Tibial nerve (tissue), 4 donors: ENCODE measurements around the gene H3-3A. TPM values are rescaled to one million over a fixed set of nuclear protein-coding genes. Genes with fewer than 3 reads are reported as not detected.

ENCODE experiments used
- DNase-seq, 2 donors: peaks; one replicate each; pipeline ENCODE4 v3.0.0-alpha.2; 2019; ENCODE audit warnings: low spot score in 2 of 2
- H3K27ac ChIP-seq, 4 donors: fragments of 200-600 bp; sonication (generic) in 3 of 4; one replicate each; pipeline ENCODE4 v1.5.1; 2017 to 2019; ENCODE audit warnings: mild to moderate bottlenecking in 1 of 4
- H3K27me3 ChIP-seq, 2 donors: fragments of 200-600 bp; sonication (generic) in 1 of 2; one replicate each; pipeline versions ENCODE4 v1.5.1 to v1.6.0; 2017 to 2019
- H3K36me3 ChIP-seq, 3 donors: fragments of 200-600 bp; sonication (generic); one replicate each; pipeline ENCODE4 v1.5.1; 2018 to 2019
- H3K4me1 ChIP-seq, 4 donors: fragments of 200-600 bp; sonication (generic) in 3 of 4; one replicate each; pipeline ENCODE4 v1.5.1; 2017 to 2019
- H3K4me3 ChIP-seq, 4 donors: fragments of 200-600 bp; sonication (generic) in 3 of 4; one replicate each; pipeline ENCODE4 v1.5.1; 2017 to 2019; ENCODE audit warnings: mild to moderate bottlenecking in 1 of 4, moderate library complexity in 1 of 4
- H3K9me3 ChIP-seq, 4 donors: fragments of 200-600 bp; sonication (generic) in 3 of 4; one replicate each; pipeline ENCODE4 v1.5.1; 2017 to 2019
- CTCF ChIP-seq, 5 experiments: fragments of 200-600 bp in 3 of 5; fragments of 450-650 bp in 2 of 5; sonication (generic) in 3 of 5; IDR thresholded peaks; one replicate each; pipeline ENCODE4 v1.5.1; 2016 to 2019; ENCODE audit warnings: antibody characterized with exemption in 5 of 5, mild to moderate bottlenecking in 3 of 5, moderate library complexity in 2 of 5
- EP300 ChIP-seq, 2 donors: sonication (generic); formaldehyde crosslinking; IDR thresholded peaks; one replicate each; pipeline ENCODE4 v1.6.1; 2017; ENCODE audit warnings: antibody characterized with exemption in 2 of 2, mild to moderate bottlenecking in 1 of 2
- POLR2A ChIP-seq, 2 donors: fragments of 450-650 bp; IDR thresholded peaks; one replicate each; pipeline ENCODE4 v1.6.1; 2017; ENCODE audit warnings: antibody characterized with exemption in 2 of 2, mild to moderate bottlenecking in 2 of 2, moderate library complexity in 2 of 2
- WGBS, 2 donors: methylation state at CpG; one replicate each; pipeline ENCODE4 v1.1.5; 2018; 5-methylcytosine and 5-hydroxymethylcytosine counted together
- total RNA-seq, 4 donors: library from RNA; depleted of rRNA; stranded (reverse); fragments of >200 nt; gene quantifications; one replicate each; pipeline ENCODE4 v1.1.0, GENCODE V29; 2016

The H3-3A gene
- total RNA-seq, 4 donors from 2014 or later, result 193 to 204 (median 197) TPM

GRCh38 chr1:226110249-226111097, 48.0 kb downstream of the H3-3A start:
- Histone ChIP-seq H3K36me3 (no peaks in the 10 kb centered on the region), H3K4me3 (peak overlapping the region; percentile 45 to 92 (median 76)), H3K9me3 (no peaks in the 10 kb centered on the region), H3K27ac (peak overlapping the region; percentile 94 to 99 (median 96)), H3K4me1 (peaks cover 0 to 30% (median 17%) of the 10 kb centered on the region in 4 donors), H3K27me3 (no peaks in the 10 kb centered on the region)
- peak in 1 of 2 donors; percentile 52 for DNase-seq
- whole genome bisulfite sequencing, 2 donors, result 1 to 3% methylated on average over 14 to 53 of the region's 73 CpGs
- TF ChIP-seq EP300 (IDR thresholded peaks at IDR 0.05) (peak in 1 of 2 donors; percentile 2), POLR2A (IDR thresholded peaks at IDR 0.05) (no peak), CTCF (IDR thresholded peaks at IDR 0.05) (no peak)

- no peak for TF ChIP-seq POLR2A (IDR thresholded peaks at IDR 0.05)
- no peak for TF ChIP-seq EP300 (IDR thresholded peaks at IDR 0.05)
- no peak for TF ChIP-seq CTCF (IDR thresholded peaks at IDR 0.05)
- no peaks in the 10 kb centered on the region for H3K27me3 ChIP-seq
- H3K9me3 ChIP-seq, result no peaks in the 10 kb centered on the region
- peak overlapping the region; percentile 94 to 99 (median 96) for H3K27ac ChIP-seq
- peak in 1 of 2 donors; percentile 10 for DNase-seq
- H3K36me3 ChIP-seq, result no peaks in the 10 kb centered on the region
- H3K4me3 ChIP-seq, result peak overlapping the region; percentile 45 to 92 (median 76)
- WGBS, 2 donors, result 38 to 45% methylated on average over 11 of the region's 11 CpGs
- peaks cover 0 to 30% (median 17%) of the 10 kb centered on the region in 4 donors for H3K4me1 ChIP-seq
These were observed 48.8 kb downstream of the H3-3A start for GRCh38 chr1:226111098-226111882.

- Histone ChIP-seq H3K4me3 (no peak overlapping the region), H3K27ac (peak overlapping the region in 2 of 4 donors; percentile 94 to 99), H3K36me3 (no peaks in the 10 kb centered on the region), H3K9me3 (no peaks in the 10 kb centered on the region), H3K27me3 (no peaks in the 10 kb centered on the region), H3K4me1 (peaks cover 0 to 30% (median 17%) of the 10 kb centered on the region in 4 donors)
- TF ChIP-seq CTCF (IDR thresholded peaks at IDR 0.05), result no peak
- no peak for TF ChIP-seq EP300 (IDR thresholded peaks at IDR 0.05)
- no peak for TF ChIP-seq POLR2A (IDR thresholded peaks at IDR 0.05)
- WGBS, 2 donors, result 60 to 67% methylated on average over 4 to 7 of the region's 7 CpGs
- DNase-seq, result no peak
These were observed 49.4 kb downstream of the H3-3A start for GRCh38 chr1:226111883-226112261.

GRCh38 chr1:226112626-226113025, 50.1 kb downstream of the H3-3A start:
- DNase-seq, result no peak
- no peak for TF ChIP-seq POLR2A (IDR thresholded peaks at IDR 0.05)
- TF ChIP-seq EP300 (IDR thresholded peaks at IDR 0.05), result no peak
- no peak for TF ChIP-seq CTCF (IDR thresholded peaks at IDR 0.05)
- Histone ChIP-seq H3K36me3 (no peaks in the 10 kb centered on the region), H3K4me3 (no peak overlapping the region), H3K27me3 (no peaks in the 10 kb centered on the region), H3K9me3 (no peaks in the 10 kb centered on the region), H3K4me1 (peaks cover 0 to 30% (median 17%) of the 10 kb centered on the region in 4 donors), H3K27ac (peak overlapping the region in 2 of 4 donors; percentile 37 to 99)
- 83 to 90% methylated on average over 3 of the region's 3 CpGs for WGBS, 2 donors
